Tibial artery (tissue), 4 donors: Measurements from ENCODE around the gene GCN1.

Source experiments
- DNase-seq, 2 donors: peaks; one replicate each; pipeline ENCODE4 v3.0.0-alpha.2; 2019
- H3K27ac ChIP-seq, 2 donors: fragments of 200-600 bp; sonication (generic) in 1 of 2; 1 replicate in 1 of 2; 2 replicates in 1 of 2; pipeline ENCODE4 v1.5.1; 2018 to 2019; ENCODE audit warnings: mild to moderate bottlenecking in 1 of 2
- H3K27me3 ChIP-seq, 2 donors: fragments of 200-600 bp; sonication (generic) in 1 of 2; one replicate each; pipeline versions ENCODE4 v1.5.1 to v1.6.0; 2016 to 2019
- H3K36me3 ChIP-seq, 3 donors: fragments of 200-600 bp; sonication (generic) in 2 of 3; one replicate each; pipeline ENCODE4 v1.5.1; 2016 to 2019; ENCODE audit warnings: mild to moderate bottlenecking in 2 of 3
- H3K4me1 ChIP-seq, 4 donors: fragments of 200-600 bp; sonication (generic) in 2 of 4; 1 replicate in 3 of 4; 2 replicates in 1 of 4; pipeline ENCODE4 v1.5.1; 2016 to 2019
- H3K4me3 ChIP-seq, 2 donors: fragments of 200-600 bp; sonication (generic) in 1 of 2; 1 replicate in 1 of 2; 2 replicates in 1 of 2; pipeline ENCODE4 v1.5.1; 2018 to 2019; ENCODE audit warnings: mild to moderate bottlenecking in 2 of 2
- H3K9me3 ChIP-seq, 3 donors: fragments of 200-600 bp; sonication (generic) in 1 of 3; one replicate each; pipeline ENCODE4 v1.5.1; 2016 to 2019
- CTCF ChIP-seq, 2 experiments: fragments of 200-600 bp in 1 of 2; fragments of 450-650 bp in 1 of 2; IDR thresholded peaks; one replicate each; pipeline ENCODE4 v1.5.1; 2017 to 2019; ENCODE audit warnings: antibody characterized with exemption in 2 of 2, mild to moderate bottlenecking in 1 of 2, moderate library complexity in 1 of 2
- intact Hi-C: fragments of 100-400 bp; cut with DNase I; formaldehyde crosslinking; loops from one replicate; pipeline ENCODE4 v1.15.0; 2023; ENCODE audit warnings: low total_unique reads

Gene GCN1

GRCh38 chr12:120168337-120168736 lies 26.2 kb downstream of the GCN1 start:
- H3K4me3 ChIP-seq: no peak overlapping the region
- no peak for TF ChIP-seq CTCF (IDR thresholded peaks at IDR 0.05)
- H3K36me3 ChIP-seq: peaks cover 77 to 98% (median 83%) of the 10 kb centered on the region in 3 donors
- intact Hi-C loops: no loop called here
- DNase-seq: no peak
- H3K9me3 ChIP-seq: no peaks in the 10 kb centered on the region
- no peak overlapping the region for H3K27ac ChIP-seq
- H3K4me1 ChIP-seq: no peaks in the 10 kb centered on the region
- H3K27me3 ChIP-seq: no peaks in the 10 kb centered on the region

- H3K27me3 ChIP-seq: no peaks in the 10 kb centered on the region
- no peaks in the 10 kb centered on the region for H3K9me3 ChIP-seq
- H3K4me3 ChIP-seq: no peak overlapping the region
- TF ChIP-seq CTCF (IDR thresholded peaks at IDR 0.05): no peak
- intact Hi-C loops: no loop called here
- no peak overlapping the region for H3K27ac ChIP-seq
- H3K36me3 ChIP-seq: peaks cover 77 to 98% (median 83%) of the 10 kb centered on the region in 3 donors
- DNase-seq: no peak
- no peaks in the 10 kb centered on the region for H3K4me1 ChIP-seq
Measured at GRCh38 chr12:120167529-120168095, 26.9 kb downstream of the GCN1 start.

GRCh38 chr12:120164293-120164692 lies 30.2 kb downstream of the GCN1 start:
- intact Hi-C loops: no loop called here
- Histone ChIP-seq H3K27me3 (no peaks in the 10 kb centered on the region), H3K4me3 (no peak overlapping the region), H3K4me1 (no peaks in the 10 kb centered on the region), H3K27ac (no peak overlapping the region), H3K9me3 (no peaks in the 10 kb centered on the region), H3K36me3 (peaks cover 77 to 98% (median 88%) of the 10 kb centered on the region in 3 donors)
- DNase-seq: no peak
- TF ChIP-seq CTCF (IDR thresholded peaks at IDR 0.05): no peak

GRCh38 chr12:120162763-120163162 lies 31.8 kb downstream of the GCN1 start:
- no peak for DNase-seq

GRCh38 chr12:120161852-120162251 lies 32.7 kb downstream of the GCN1 start:
- no peak for DNase-seq
- no peak overlapping the region for H3K4me3 ChIP-seq
- no peak overlapping the region for H3K27ac ChIP-seq
- H3K9me3 ChIP-seq: no peaks in the 10 kb centered on the region
- H3K36me3 ChIP-seq: peaks cover 75 to 98% (median 92%) of the 10 kb centered on the region in 3 donors
- no peak for TF ChIP-seq CTCF (IDR thresholded peaks at IDR 0.05)
- H3K4me1 ChIP-seq: no peaks in the 10 kb centered on the region
- no peaks in the 10 kb centered on the region for H3K27me3 ChIP-seq
- intact Hi-C loops: no loop called here

More at GRCh38 chr12:120162763-120163162, 31.8 kb downstream of the GCN1 start:
- H3K27me3 ChIP-seq: no peaks in the 10 kb centered on the region
- intact Hi-C loops: no loop called here
- no peaks in the 10 kb centered on the region for H3K4me1 ChIP-seq
- no peak overlapping the region for H3K27ac ChIP-seq
- H3K4me3 ChIP-seq: no peak overlapping the region
- H3K36me3 ChIP-seq: peaks cover 77 to 98% (median 90%) of the 10 kb centered on the region in 3 donors
- TF ChIP-seq CTCF (IDR thresholded peaks at IDR 0.05): no peak
- H3K9me3 ChIP-seq: no peaks in the 10 kb centered on the region
